GM23248 (cell line): Measurements from ENCODE around the gene TTC39A. TPM values are rescaled to one million over a fixed set of nuclear protein-coding genes. Genes with fewer than 3 reads are reported as not detected.

Source experiments
- DNase-seq: peaks from one replicate; pipeline ENCODE4 v3.0.0-alpha.2; 2015
- H2AFZ ChIP-seq: fragments of 200-600 bp; sonication (generic); 2 replicates; pipeline ENCODE4 v1.6.1; 2016; ENCODE audit warnings: antibody characterized with exemption
- H3F3A ChIP-seq: fragments of 200-600 bp; sonication (generic); 2 replicates; pipeline ENCODE4 v1.6.1; 2016; ENCODE audit warnings: mild to moderate bottlenecking, antibody characterized with exemption, mixed run types; ENCODE audit not compliant: insufficient read depth
- H3K27ac ChIP-seq: fragments of 200-600 bp; sonication (generic); 2 replicates; pipeline ENCODE4 v1.5.1; 2016; ENCODE audit warnings: mild to moderate bottlenecking
- H3K27me3 ChIP-seq: fragments of 200-600 bp; sonication (generic); replicated peaks from 2 replicates; pipeline ENCODE4 v1.6.1; 2016; ENCODE audit warnings: mild to moderate bottlenecking; ENCODE audit not compliant: insufficient read depth
- H3K36me3 ChIP-seq: fragments of 200-600 bp; sonication (generic); 2 replicates; pipeline ENCODE4 v1.6.1; 2016; ENCODE audit warnings: low read depth, mild to moderate bottlenecking
- H3K4me1 ChIP-seq: fragments of 200-600 bp; sonication (generic); 2 replicates; pipeline ENCODE4 v1.6.1; 2016; ENCODE audit warnings: mild to moderate bottlenecking; ENCODE audit not compliant: insufficient read depth
- H3K4me2 ChIP-seq: fragments of 200-600 bp; sonication (generic); one replicate; pipeline ENCODE4 v1.6.1; 2016; ENCODE audit warnings: mild to moderate bottlenecking; ENCODE audit not compliant: unreplicated experiment
- H3K4me3 ChIP-seq: fragments of 200-600 bp; sonication (generic); 2 replicates; pipeline ENCODE4 v1.5.1; 2016; ENCODE audit warnings: mild to moderate bottlenecking
- H3K79me2 ChIP-seq: fragments of 200-600 bp; sonication (generic); 2 replicates; pipeline ENCODE4 v1.6.1; 2016; ENCODE audit warnings: mild to moderate bottlenecking; ENCODE audit not compliant: insufficient read depth
- H3K9ac ChIP-seq: fragments of 200-600 bp; sonication (generic); 2 replicates; pipeline ENCODE4 v1.6.1; 2016; ENCODE audit warnings: mild to moderate bottlenecking
- H3K9me2 ChIP-seq: fragments of 200-600 bp; sonication (generic); 2 replicates; pipeline ENCODE4 v1.6.1; 2016; ENCODE audit warnings: mixed run types, mild to moderate bottlenecking, moderate library complexity; ENCODE audit not compliant: insufficient read depth
- H3K9me3 ChIP-seq: fragments of 200-600 bp; sonication (generic); one replicate; pipeline ENCODE4 v1.6.1; 2017; ENCODE audit warnings: low read depth
- H4K20me1 ChIP-seq: fragments of 200-600 bp; sonication (generic); 2 replicates; pipeline ENCODE4 v1.6.0; 2016; ENCODE audit not compliant: insufficient read depth
- EZH2 ChIP-seq: fragments of 200-600 bp; sonication (generic); IDR thresholded peaks from 2 replicates; pipeline ENCODE4 v1.6.1; 2018; ENCODE audit warnings: antibody characterized with exemption, mild to moderate bottlenecking; ENCODE audit not compliant: insufficient read depth, poor library complexity, severe bottlenecking
- EZH2phosphoT487 ChIP-seq: fragments of 200-600 bp; sonication (generic); IDR thresholded peaks from 2 replicates; pipeline ENCODE4 v1.6.1; 2018; ENCODE audit warnings: antibody characterized with exemption, moderate library complexity, mild to moderate bottlenecking, low read depth; ENCODE audit not compliant: insufficient read depth
- WGBS, 2 experiments: methylation state at CpG; one replicate each; pipeline ENCODE4 v1.1.6; 2015 to 2017; ENCODE audit warnings: low lambda C conversion rate in 2 of 2, low coverage in 1 of 2; ENCODE audit errors: missing lambda C conversion rate in 2 of 2; 5-methylcytosine and 5-hydroxymethylcytosine counted together
- in situ Hi-C: fragments of 300-500 bp; cut with MboI; formaldehyde crosslinking; loops from 2 replicates; pipeline ENCODE4 v1.15.0; 2020
- polyA plus RNA-seq: library from polyadenylated mRNA; unstranded; fragments of >200 nt; fragmentation: Nextera tagmentation; extraction: Ambion mirVana; gene quantifications from 2 replicates; pipeline ENCODE4 v1.2.1, GENCODE V29; 2016
- total RNA-seq: library from RNA; depleted of rRNA; stranded (reverse); fragments of >200 nt; shearing (Covaris generic); gene quantifications from 2 replicates; pipeline ENCODE4 v1.2.3, GENCODE V29; 2014

TTC39A gene
- total and polyA plus RNA-seq, 2 experiments from 2014 or later, result 0.15 TPM; not detected in 1

- Histone ChIP-seq H3F3A (no peaks in the 10 kb centered on the region), H3K27me3 (no peaks in the 10 kb centered on the region), H3K79me2 (no peaks in the 10 kb centered on the region), H3K9me3 (no peaks in the 10 kb centered on the region), H3K9me2 (no peaks in the 10 kb centered on the region), H3K9ac (no peak overlapping the region), H3K4me3 (no peak overlapping the region), H4K20me1 (no peaks in the 10 kb centered on the region), H3K27ac (no peak overlapping the region), H2AFZ (no peak overlapping the region), H3K4me1 (peaks cover 15% of the 10 kb centered on the region), H3K4me2 (no peak overlapping the region), H3K36me3 (no peaks in the 10 kb centered on the region)
- WGBS, 2 experiments, result 71 to 77% methylated on average over 15 of the region's 15 CpGs
- in situ Hi-C loops, result no loop called here
- peak; percentile 26 for DNase-seq
- TF ChIP-seq EZH2phosphoT487, result no peak
- no peak for TF ChIP-seq EZH2
Measured at GRCh38 chr1:51310871-51311613, 19.3 kb downstream of the TTC39A start.

GRCh38 chr1:51309291-51309690, 21.1 kb downstream of the TTC39A start:
- DNase-seq, result no peak
- Histone ChIP-seq H3K9me2 (no peaks in the 10 kb centered on the region), H3K27ac (no peak overlapping the region), H3K9me3 (no peaks in the 10 kb centered on the region), H3K4me2 (no peak overlapping the region), H3K36me3 (no peaks in the 10 kb centered on the region), H3K4me1 (peaks cover 10% of the 10 kb centered on the region), H3K9ac (no peak overlapping the region), H4K20me1 (no peaks in the 10 kb centered on the region), H3F3A (no peaks in the 10 kb centered on the region), H2AFZ (no peak overlapping the region), H3K4me3 (no peak overlapping the region), H3K27me3 (no peaks in the 10 kb centered on the region), H3K79me2 (no peaks in the 10 kb centered on the region)
- in situ Hi-C loops, result no loop called here
- TF ChIP-seq EZH2 (no peak), EZH2phosphoT487 (no peak)
- 80 to 86% methylated on average over 8 of the region's 8 CpGs for WGBS, 2 experiments

- 78 to 79% methylated on average over 6 of the region's 6 CpGs for WGBS, 2 experiments
- no peaks in the 10 kb centered on the region for H3K9me2 ChIP-seq
- H3K9ac ChIP-seq, result no peak overlapping the region
- H3K79me2 ChIP-seq, result no peaks in the 10 kb centered on the region
- H3K4me2 ChIP-seq, result no peak overlapping the region
- H2AFZ ChIP-seq, result no peak overlapping the region
- no peaks in the 10 kb centered on the region for H3K27me3 ChIP-seq
- H4K20me1 ChIP-seq, result no peaks in the 10 kb centered on the region
- TF ChIP-seq EZH2phosphoT487, result no peak
- no peak for TF ChIP-seq EZH2
- H3K4me1 ChIP-seq, result peaks cover 3% of the 10 kb centered on the region
- no peak overlapping the region for H3K27ac ChIP-seq
- no peaks in the 10 kb centered on the region for H3K36me3 ChIP-seq
- H3F3A ChIP-seq, result no peaks in the 10 kb centered on the region
- in situ Hi-C loops, result no loop called here
- H3K4me3 ChIP-seq, result no peak overlapping the region
- no peak for DNase-seq
- no peaks in the 10 kb centered on the region for H3K9me3 ChIP-seq
Measured at GRCh38 chr1:51308636-51309035, 21.7 kb downstream of the TTC39A start.

GRCh38 chr1:51306950-51307349, 23.4 kb downstream of the TTC39A start:
- no peak for DNase-seq
- H3K27me3 ChIP-seq, result no peaks in the 10 kb centered on the region
- no peak overlapping the region for H3K27ac ChIP-seq
- no peaks in the 10 kb centered on the region for H3K9me2 ChIP-seq
- 86 to 89% methylated on average over 5 of the region's 5 CpGs for WGBS, 2 experiments
- H3K4me1 ChIP-seq, result no peaks in the 10 kb centered on the region
- H3K9me3 ChIP-seq, result no peaks in the 10 kb centered on the region
- no peaks in the 10 kb centered on the region for H4K20me1 ChIP-seq
- no peak overlapping the region for H3K4me2 ChIP-seq
- H2AFZ ChIP-seq, result no peak overlapping the region
- no peaks in the 10 kb centered on the region for H3F3A ChIP-seq
- in situ Hi-C loops, result no loop called here
- no peak overlapping the region for H3K9ac ChIP-seq
- H3K36me3 ChIP-seq, result no peaks in the 10 kb centered on the region
- no peak overlapping the region for H3K4me3 ChIP-seq
- no peak for TF ChIP-seq EZH2
- TF ChIP-seq EZH2phosphoT487, result no peak
- H3K79me2 ChIP-seq, result no peaks in the 10 kb centered on the region
